ENCODE results near the gene CTR9. TPM values are rescaled to one million over a fixed set of nuclear protein-coding genes. Genes with fewer than 3 reads are reported as not detected.

Gene CTR9
- polyA plus RNA-seq, 2 donors: 11.1 to 15.9 TPM

DNA sequence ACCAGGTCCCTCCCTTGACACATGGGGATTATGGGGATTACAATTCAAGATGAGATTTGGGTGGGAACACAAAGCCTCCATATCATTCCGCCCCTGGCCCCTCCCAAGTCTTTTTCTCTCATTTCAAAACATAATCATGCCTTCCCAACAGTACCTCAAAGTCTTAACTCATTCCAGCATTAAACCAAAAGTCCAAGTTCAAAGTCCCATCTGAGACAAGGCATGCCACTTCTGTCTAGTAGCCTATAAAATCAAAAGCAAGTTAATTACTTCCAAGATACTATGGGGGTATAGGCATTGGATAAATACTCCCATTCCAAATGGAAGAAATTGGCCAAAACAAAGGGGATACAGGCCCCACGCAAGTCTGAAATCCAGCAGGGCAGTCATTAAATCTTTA, 77.4 kb downstream of the CTR9 start:
- H3K27me3 ChIP-seq (ENCODE audit: control insufficient read depth in 1 of 2, insufficient read depth in 2 of 2, low read length in 2 of 2): no peaks in the 10 kb centered on the region
- no peaks in the 10 kb centered on the region for H3K4me1 ChIP-seq (ENCODE audit: control insufficient read depth in 2 of 2, insufficient read depth in 2 of 2, low read length in 1 of 2)
- no peaks in the 10 kb centered on the region for H3K9me3 ChIP-seq (ENCODE audit: control insufficient read depth in 2 of 2, insufficient read depth in 1 of 2, low read depth in 1 of 2, low read length in 1 of 2)
- no peaks in the 10 kb centered on the region for H3K36me3 ChIP-seq (ENCODE audit: control insufficient read depth in 2 of 2, insufficient read depth in 2 of 2, low read length in 1 of 2)
- 78 to 90% methylated on average over 2 of the region's 2 CpGs for WGBS, 2 donors
- H3K27ac ChIP-seq (ENCODE audit: low read depth in 2 of 2, low read length in 1 of 2): no peak overlapping the region
- no peak overlapping the region for H3K4me3 ChIP-seq (ENCODE audit: low read depth in 1 of 2, low read length in 2 of 2)

DNA sequence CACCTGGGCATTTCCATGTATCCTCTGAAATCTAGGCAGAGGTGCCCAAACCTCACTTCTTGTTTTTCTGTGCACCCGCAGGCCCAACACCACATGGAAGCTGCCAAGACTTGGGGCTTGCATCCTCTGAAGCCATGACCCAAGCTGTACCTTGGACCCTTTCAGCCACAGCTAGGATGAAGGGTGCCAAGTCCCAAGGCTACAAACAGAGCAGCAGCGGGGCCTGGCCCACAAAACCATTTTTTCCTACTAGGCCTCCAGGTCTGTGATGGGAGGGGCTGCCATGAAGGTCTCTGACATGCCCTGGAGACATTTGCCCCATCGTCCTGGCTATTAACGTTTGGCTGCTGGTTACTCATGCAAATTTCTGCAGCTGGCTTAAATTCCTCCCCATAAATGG, 78.1 kb downstream of the CTR9 start:
- H3K4me3 ChIP-seq (ENCODE audit: low read depth in 1 of 2, low read length in 2 of 2): no peak overlapping the region
- H3K36me3 ChIP-seq (ENCODE audit: control insufficient read depth in 2 of 2, insufficient read depth in 2 of 2, low read length in 1 of 2): no peaks in the 10 kb centered on the region
- 84 to 96% methylated on average over 4 of the region's 4 CpGs for WGBS, 2 donors
- no peaks in the 10 kb centered on the region for H3K27me3 ChIP-seq (ENCODE audit: control insufficient read depth in 1 of 2, insufficient read depth in 2 of 2, low read length in 2 of 2)
- no peaks in the 10 kb centered on the region for H3K9me3 ChIP-seq (ENCODE audit: control insufficient read depth in 2 of 2, insufficient read depth in 1 of 2, low read depth in 1 of 2, low read length in 1 of 2)
- no peaks in the 10 kb centered on the region for H3K4me1 ChIP-seq (ENCODE audit: control insufficient read depth in 2 of 2, insufficient read depth in 2 of 2, low read length in 1 of 2)
- H3K27ac ChIP-seq (ENCODE audit: low read depth in 2 of 2, low read length in 1 of 2): no peak overlapping the region

Other genes starting within 250 kb of the CTR9 start
- 10 to 100 TPM; 19.6 to 32.6 TPM for gene RNF141, start 210.1 kb upstream of the CTR9 start, polyA plus RNA-seq
- gene LYVE1, start 182.6 kb upstream of the CTR9 start, polyA plus RNA-seq: 1 to 10 TPM; 4.1 to 6.2 TPM
- gene IRAG1, start 57.5 kb upstream of the CTR9 start, polyA plus RNA-seq: 1 to 10 TPM; 5.7 to 8.6 TPM
- 100 to 1,000 TPM; 256 to 324 TPM for gene EIF4G2, start 57.7 kb downstream of the CTR9 start, polyA plus RNA-seq
- 10 to 100 TPM; 16.1 to 30.4 TPM for gene ZBED5, start 106.8 kb downstream of the CTR9 start, polyA plus RNA-seq